COLO668 (cell line): Measurements from ENCODE around the gene HOXA6.

Experiments
- DNase-seq: peaks from one replicate; lab custom pipeline; 2025; ENCODE audit not compliant: unreplicated experiment; lab: John Stamatoyannopoulos, UW

Gene HOXA6

GRCh38 chr7:27147199-27148030 lies at the start of gene HOXA6:
Gene HOXA6, minus strand, starts transcription at chr7:27147774. Its CDS starts 25 bp downstream, at chr7:27147749.
- DNase-seq = peak; percentile 82

- peak; percentile 91 for DNase-seq
These were observed 48.8 kb upstream of the HOXA6 start for GRCh38 chr7:27196287-27196767.

- DNase-seq = no peak
These were observed 47.3 kb upstream of the HOXA6 start for GRCh38 chr7:27194686-27195379.

GRCh38 chr7:27194002-27194352 lies 46.4 kb upstream of the HOXA6 start:
- DNase-seq = no peak

- no peak for DNase-seq
These were observed 45.9 kb upstream of the HOXA6 start for GRCh38 chr7:27193335-27194001.

- DNase-seq = no peak
These were observed 45.2 kb upstream of the HOXA6 start for GRCh38 chr7:27192546-27193334.

GRCh38 chr7:27191833-27192545 lies 44.4 kb upstream of the HOXA6 start:
- DNase-seq = no peak

- no peak for DNase-seq
These were observed 43.7 kb upstream of the HOXA6 start for GRCh38 chr7:27191161-27191731.

GRCh38 chr7:27189997-27190748 lies 42.6 kb upstream of the HOXA6 start:
- no peak for DNase-seq

- DNase-seq = no peak
These were observed 41.9 kb upstream of the HOXA6 start for GRCh38 chr7:27189295-27189996.

- DNase-seq = no peak
These were observed 41.1 kb upstream of the HOXA6 start for GRCh38 chr7:27188386-27189294.

- DNase-seq = no peak
These were observed 40.2 kb upstream of the HOXA6 start for GRCh38 chr7:27187475-27188385.

GRCh38 chr7:27186668-27187474 lies 39.3 kb upstream of the HOXA6 start:
- DNase-seq = no peak

GRCh38 chr7:27185854-27186667 lies 38.5 kb upstream of the HOXA6 start:
- DNase-seq = no peak
